ENCODE measurements around the gene ASB13.

DNA sequence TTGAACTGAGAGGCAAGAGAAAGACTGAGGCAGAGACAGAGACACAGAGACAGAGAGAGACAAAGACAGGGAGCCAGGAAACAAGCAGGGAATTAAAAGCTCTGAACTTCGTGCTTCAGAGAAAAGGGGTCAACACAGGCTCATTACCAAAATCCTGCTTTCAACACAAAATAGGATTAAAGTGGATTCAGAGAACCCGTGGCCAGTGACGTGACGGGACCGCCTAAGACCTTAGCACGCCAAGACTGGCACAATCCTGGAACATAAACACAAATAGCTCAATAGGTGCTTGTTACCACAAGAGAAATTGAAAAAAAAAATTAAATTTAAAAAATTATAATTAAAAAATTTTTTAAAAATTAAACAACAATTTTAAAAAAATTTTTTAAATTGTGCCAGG lies 21.5 kb downstream of the ASB13 start:
- TF ChIP-seq BHLHE40 (IDR thresholded peaks at IDR 0.05; ENCODE audit: borderline replicate concordance) (no peak), FOXA1 (IDR thresholded peaks at IDR 0.05) (no peak), ZNF384 (IDR thresholded peaks at IDR 0.05) (no peak), SP1 (IDR thresholded peaks at IDR 0.05) (no peak)
